Measurements from ENCODE around the gene XKR7.

Gene XKR7

GRCh38 chr20:31951203-31951529 is 16.8 kb upstream of the XKR7 start:
- DNase-seq (ENCODE audit: low spot score) = no peak
- TF ChIP-seq CTCF (IDR thresholded peaks at IDR 0.05; ENCODE audit: poor library complexity, severe bottlenecking) = no peak
- H3K36me3 ChIP-seq (ENCODE audit: low read depth) = peaks cover 45% of the 10 kb centered on the region
- no peaks in the 10 kb centered on the region for H3K9me3 ChIP-seq (ENCODE audit: severe bottlenecking)
- H3K4me1 ChIP-seq (ENCODE audit: insufficient read depth, poor library complexity, severe bottlenecking) = no peaks in the 10 kb centered on the region
- peak overlapping the region; percentile 68 for H3K4me3 ChIP-seq (ENCODE audit: severe bottlenecking)
- H3K27ac ChIP-seq (ENCODE audit: poor library complexity, severe bottlenecking) = no peak overlapping the region
- no peak for ATAC-seq (ENCODE audit: low read depth)
- no peaks in the 10 kb centered on the region for H3K27me3 ChIP-seq (ENCODE audit: insufficient read depth, poor library complexity, severe bottlenecking)

GRCh38 chr20:31951530-31952453 is 16.2 kb upstream of the XKR7 start, which contains the start of gene PDRG1:
TSS of gene PDRG1 (minus strand) at chr20:31952046. CDS start at chr20:31951961, 85 bp downstream.
- peaks cover 39% of the 10 kb centered on the region for H3K36me3 ChIP-seq (ENCODE audit: low read depth)
- no peaks in the 10 kb centered on the region for H3K9me3 ChIP-seq (ENCODE audit: severe bottlenecking)
- TF ChIP-seq CTCF (IDR thresholded peaks at IDR 0.05; ENCODE audit: poor library complexity, severe bottlenecking) = peak; percentile 100
- ATAC-seq (ENCODE audit: low read depth) (peak; percentile 96), DNase-seq (ENCODE audit: low spot score) (peak; percentile 100)
- no peaks in the 10 kb centered on the region for H3K27me3 ChIP-seq (ENCODE audit: insufficient read depth, poor library complexity, severe bottlenecking)
- H3K4me1 ChIP-seq (ENCODE audit: insufficient read depth, poor library complexity, severe bottlenecking) = no peaks in the 10 kb centered on the region
- peak within 1 kb of the TSS; percentile 68 for H3K4me3 ChIP-seq (ENCODE audit: severe bottlenecking)
- H3K27ac ChIP-seq (ENCODE audit: poor library complexity, severe bottlenecking) = no peak within 1 kb of the TSS

- Histone ChIP-seq H3K27me3 (ENCODE audit: insufficient read depth, poor library complexity, severe bottlenecking) (peaks cover 11% of the 10 kb centered on the region), H3K4me1 (ENCODE audit: insufficient read depth, poor library complexity, severe bottlenecking) (no peaks in the 10 kb centered on the region), H3K36me3 (ENCODE audit: low read depth) (peaks cover 20% of the 10 kb centered on the region), H3K27ac (ENCODE audit: poor library complexity, severe bottlenecking) (no peak overlapping the region), H3K4me3 (ENCODE audit: severe bottlenecking) (no peak overlapping the region), H3K9me3 (ENCODE audit: severe bottlenecking) (no peaks in the 10 kb centered on the region)
- no peak for TF ChIP-seq CTCF (IDR thresholded peaks at IDR 0.05; ENCODE audit: poor library complexity, severe bottlenecking)
- DNase-seq (ENCODE audit: low spot score) (no peak), ATAC-seq (ENCODE audit: low read depth) (no peak)
These were observed 14.3 kb upstream of the XKR7 start for GRCh38 chr20:31953556-31954148.

- Histone ChIP-seq H3K36me3 (ENCODE audit: low read depth) (peaks cover 12% of the 10 kb centered on the region), H3K9me3 (ENCODE audit: severe bottlenecking) (no peaks in the 10 kb centered on the region), H3K4me3 (ENCODE audit: severe bottlenecking) (no peak overlapping the region), H3K27ac (ENCODE audit: poor library complexity, severe bottlenecking) (no peak overlapping the region), H3K27me3 (ENCODE audit: insufficient read depth, poor library complexity, severe bottlenecking) (peaks cover 11% of the 10 kb centered on the region), H3K4me1 (ENCODE audit: insufficient read depth, poor library complexity, severe bottlenecking) (no peaks in the 10 kb centered on the region)
- ATAC-seq (ENCODE audit: low read depth) = no peak
- no peak for TF ChIP-seq CTCF (IDR thresholded peaks at IDR 0.05; ENCODE audit: poor library complexity, severe bottlenecking)
- DNase-seq (ENCODE audit: low spot score) = no peak
These were observed 13.5 kb upstream of the XKR7 start for GRCh38 chr20:31954500-31954899.
